ENCODE measurements around the gene RUNX1.

GRCh38 chr21:34826836-34827235, 222.3 kb downstream of the RUNX1 start:
- TF ChIP-seq GATA2 (IDR thresholded peaks at IDR 0.05; ENCODE audit: low read depth, low read length) (no peak), GATA3 (IDR thresholded peaks at IDR 0.05; ENCODE audit: low read depth, low read length) (no peak)
